Mesodermal cell (in vitro differentiated cells): Measurements from ENCODE around the gene GADL1.
A peak's percentile ranks its signal among the peaks of the same experiment; 100 is the strongest.

ENCODE experiments used
- H3K27ac ChIP-seq: 2 replicates; pipeline ENCODE4 v1.7.0; 2013; ENCODE audit warnings: mild to moderate bottlenecking, low read depth, low read length, moderate library complexity; ENCODE audit not compliant: severe bottlenecking
- H3K36me3 ChIP-seq: 2 replicates; pipeline ENCODE4 v1.7.1; 2013; ENCODE audit warnings: mild to moderate bottlenecking, low read length, moderate library complexity; ENCODE audit not compliant: control insufficient read depth, insufficient read depth
- H3K4me1 ChIP-seq: one replicate; pipeline ENCODE4 v1.7.1; 2013; ENCODE audit warnings: mild to moderate bottlenecking, low read length; ENCODE audit not compliant: insufficient read depth, control insufficient read depth, poor library complexity, severe bottlenecking
- H3K4me3 ChIP-seq: 2 replicates; pipeline ENCODE4 v1.7.0; 2013; ENCODE audit warnings: low read length, control low read depth, mild to moderate bottlenecking; ENCODE audit not compliant: insufficient read depth, poor library complexity, severe bottlenecking; ENCODE audit errors: extremely low read depth
- H3K9me3 ChIP-seq: 2 replicates; pipeline ENCODE4 v1.7.1; 2013; ENCODE audit warnings: mild to moderate bottlenecking, low read length, moderate library complexity; ENCODE audit not compliant: control insufficient read depth
- WGBS, 2 experiments: methylation state at CpG; one replicate each; pipeline ENCODE4 v1.1.5; 2013; ENCODE audit warnings: missing lambda C conversion rate in 2 of 2; ENCODE audit not compliant: insufficient coverage in 2 of 2; 5-methylcytosine and 5-hydroxymethylcytosine counted together

The GADL1 gene

DNA sequence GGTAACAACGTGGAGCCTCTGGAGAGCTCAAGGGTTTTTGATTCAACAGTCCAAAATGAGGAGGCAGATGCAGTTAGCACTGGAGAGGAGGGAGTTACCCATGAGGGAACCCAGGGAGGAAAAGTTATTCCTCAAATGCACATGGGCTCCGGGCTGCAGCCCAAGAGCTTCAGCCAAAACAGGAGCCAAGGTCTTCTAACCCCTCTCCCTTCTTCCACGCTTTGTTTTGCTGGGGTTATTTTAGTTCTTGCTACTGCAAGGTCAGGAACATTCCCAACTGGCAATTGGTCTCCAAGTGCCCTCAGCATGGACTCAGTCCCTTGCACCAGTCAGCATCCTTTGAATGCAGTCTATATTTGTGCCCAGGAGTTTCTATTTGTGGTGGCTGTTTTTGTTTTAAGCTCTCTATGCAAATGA, 198.1 kb downstream of the GADL1 start:
- Histone ChIP-seq H3K9me3 (peaks cover 1% of the 10 kb centered on the region), H3K36me3 (peaks cover 39% of the 10 kb centered on the region), H3K4me3 (no peak overlapping the region), H3K4me1 (peaks cover 5% of the 10 kb centered on the region), H3K27ac (no peak overlapping the region)
- WGBS, 2 experiments: 38 to 90% methylated on average over 1 to 2 of the region's 3 CpGs

DNA sequence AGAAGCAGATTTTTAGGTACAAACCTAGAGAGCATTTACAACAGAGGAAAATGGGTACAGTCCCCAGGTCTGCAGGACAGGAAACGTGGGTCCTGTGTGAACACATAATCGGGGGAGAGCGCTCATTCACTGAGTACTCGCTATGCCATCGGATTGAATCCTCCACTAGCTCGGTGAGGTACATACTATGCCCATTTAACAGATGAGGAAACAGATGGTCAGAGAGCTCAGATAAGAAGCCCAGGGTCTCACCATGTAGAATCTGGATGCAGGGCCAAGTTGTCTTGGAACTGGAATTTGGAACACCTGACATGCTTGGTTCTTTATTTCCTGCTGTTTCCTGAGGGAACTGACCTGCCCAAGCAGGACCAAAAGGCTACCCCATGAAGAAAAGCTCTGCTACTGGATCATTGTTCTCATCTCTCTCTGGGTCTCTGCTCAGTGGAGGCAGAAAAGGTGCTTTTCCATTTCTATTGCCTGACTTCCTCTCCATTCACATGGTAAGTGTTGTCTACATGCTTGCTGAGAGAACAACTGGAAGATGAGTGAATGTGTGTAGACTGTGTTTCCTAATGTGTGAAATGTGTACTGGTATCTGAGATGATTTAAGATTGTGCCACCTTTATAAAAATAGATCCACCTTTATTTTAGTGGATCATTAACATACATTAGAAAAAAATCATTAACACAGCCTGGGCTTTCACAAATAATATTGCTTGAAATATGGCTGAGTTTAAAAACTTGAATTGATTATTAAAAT, 199.0 kb downstream of the GADL1 start:
- no peaks in the 10 kb centered on the region for H3K9me3 ChIP-seq
- WGBS, 2 experiments: 90 to 94% methylated on average over 6 of the region's 6 CpGs
- peaks cover 49% of the 10 kb centered on the region for H3K36me3 ChIP-seq
- H3K4me1 ChIP-seq: peaks cover 5% of the 10 kb centered on the region
- H3K4me3 ChIP-seq: no peak overlapping the region
- H3K27ac ChIP-seq: no peak overlapping the region

DNA sequence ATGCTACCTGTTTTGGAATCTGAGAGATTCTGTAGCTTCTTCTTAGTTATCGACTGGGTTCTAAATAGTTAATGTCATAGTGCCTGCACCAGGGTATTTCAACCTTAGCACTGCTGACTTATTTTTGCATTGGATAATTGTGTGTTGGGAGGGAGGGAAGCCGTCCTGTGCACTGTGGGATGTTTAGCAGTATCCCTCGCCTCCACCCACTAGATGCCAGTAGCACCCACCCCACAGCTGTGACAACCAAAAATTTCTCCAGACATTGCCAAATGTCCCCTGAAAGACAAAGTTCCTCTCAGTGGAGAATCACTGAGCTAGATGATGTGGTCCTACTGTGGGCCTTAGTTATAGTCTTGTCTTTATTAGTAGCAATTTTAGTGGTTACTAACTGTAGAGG, 199.8 kb downstream of the GADL1 start:
- H3K36me3 ChIP-seq: peaks cover 57% of the 10 kb centered on the region
- WGBS, 2 experiments: no CpG with 5 or more reads among the region's 3 CpGs

DNA sequence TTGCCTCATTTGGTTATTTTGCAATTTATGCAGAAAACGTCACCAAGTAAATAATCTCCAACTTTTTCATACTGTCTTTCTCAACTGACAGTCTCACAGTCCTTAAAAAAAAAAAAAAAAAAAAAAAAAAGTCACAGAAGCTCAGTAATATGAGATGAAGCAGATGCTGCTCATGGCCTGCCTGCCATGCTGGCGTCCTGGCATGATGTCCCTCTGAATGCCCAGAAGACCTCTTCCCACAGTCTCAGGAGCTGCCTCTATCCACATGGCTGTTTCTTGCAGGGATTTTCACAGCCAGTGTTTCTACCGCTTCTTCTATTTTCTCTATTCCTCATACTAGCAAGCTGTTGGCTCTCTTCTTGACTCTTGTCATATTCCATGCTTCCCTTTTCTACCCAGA, 200.3 kb downstream of the GADL1 start:
- Histone ChIP-seq H3K27ac (no peak overlapping the region), H3K4me3 (no peak overlapping the region), H3K9me3 (no peaks in the 10 kb centered on the region), H3K36me3 (peaks cover 62% of the 10 kb centered on the region), H3K4me1 (peaks cover 11% of the 10 kb centered on the region)
- whole genome bisulfite sequencing, 2 experiments: 60 to 88% methylated on average over 2 of the region's 3 CpGs

More for the DNA sequence above, 199.8 kb downstream of the GADL1 start:
- no peak overlapping the region for H3K4me3 ChIP-seq
- no peaks in the 10 kb centered on the region for H3K9me3 ChIP-seq
- H3K27ac ChIP-seq: no peak overlapping the region
- H3K4me1 ChIP-seq: peaks cover 6% of the 10 kb centered on the region

DNA sequence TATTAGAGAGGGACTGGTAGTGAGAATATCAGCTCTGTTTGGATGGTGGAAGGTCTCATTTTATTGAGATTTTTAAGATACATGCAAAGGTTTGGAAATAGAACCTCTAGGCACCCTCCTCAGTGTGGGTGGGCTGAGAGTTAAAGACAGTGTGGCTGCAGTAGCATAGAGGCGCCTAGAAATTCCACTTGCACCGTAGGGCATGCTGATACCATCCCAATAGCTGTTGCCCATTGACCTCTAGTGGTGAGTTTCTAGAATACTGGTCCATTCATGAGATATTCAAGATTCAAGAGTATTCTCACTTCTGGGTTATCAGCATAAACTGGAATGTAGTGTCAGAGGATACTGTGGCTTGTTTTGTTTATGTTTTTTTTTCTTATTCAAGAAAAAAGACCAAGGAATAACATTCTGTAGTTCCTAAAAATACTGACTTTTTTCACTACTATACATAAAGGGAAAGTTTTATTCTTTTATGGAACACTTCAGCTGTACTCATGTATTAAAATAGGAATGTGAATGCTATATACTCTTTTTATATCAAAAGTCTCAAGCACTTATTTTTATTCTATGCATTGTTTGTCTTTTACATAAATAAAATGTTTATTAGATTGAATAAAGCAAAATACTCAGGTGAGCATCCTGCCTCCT, 200.9 kb downstream of the GADL1 start:
- WGBS, 2 experiments: 0% methylated on average over 2 of the region's 2 CpGs
- Histone ChIP-seq H3K4me3 (no peak overlapping the region), H3K9me3 (no peaks in the 10 kb centered on the region), H3K27ac (no peak overlapping the region), H3K4me1 (peaks cover 17% of the 10 kb centered on the region), H3K36me3 (peaks cover 66% of the 10 kb centered on the region)

DNA sequence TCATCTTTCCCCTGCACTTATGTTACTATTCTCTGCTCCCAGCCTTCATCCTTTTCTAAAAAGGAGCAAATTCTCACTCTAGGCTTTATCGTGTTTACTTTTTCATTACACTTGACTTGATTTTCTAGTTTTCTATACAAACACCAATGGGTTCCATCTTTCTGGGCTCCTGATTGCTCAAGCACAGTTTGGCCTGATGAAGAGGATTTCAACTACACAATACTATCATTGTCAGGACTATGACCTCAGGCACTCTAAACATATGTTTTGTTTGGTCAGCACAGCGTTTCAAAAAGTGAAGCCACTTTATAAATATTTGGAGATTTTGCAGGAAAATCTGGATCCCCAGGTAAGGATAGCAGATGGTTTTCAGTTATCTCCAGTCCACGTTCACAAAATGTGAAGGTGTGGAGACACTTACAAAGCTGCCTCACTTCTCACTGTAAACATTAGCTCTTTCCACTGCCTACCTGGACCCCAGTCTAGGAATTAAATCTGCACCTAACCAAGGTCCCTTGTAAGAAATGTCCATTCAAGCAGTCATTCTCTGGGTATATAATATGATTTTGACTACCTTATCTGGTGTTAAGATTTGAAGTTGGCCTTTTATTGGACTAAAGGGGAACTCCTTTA, 201.8 kb downstream of the GADL1 start:
- 86 to 88% methylated on average over 2 to 3 of the region's 3 CpGs for WGBS, 2 experiments

GRCh38 chr3:30691944-30692343, 202.5 kb downstream of the GADL1 start:
- Histone ChIP-seq H3K36me3 (peaks cover 78% of the 10 kb centered on the region), H3K9me3 (no peaks in the 10 kb centered on the region), H3K4me1 (peaks cover 29% of the 10 kb centered on the region), H3K4me3 (no peak overlapping the region), H3K27ac (no peak overlapping the region)
- 100% methylated on average over 1 of the region's 1 CpG; no CpG with 5 or more reads in 1 of the 2 experiments for WGBS, 2 experiments

More for the DNA sequence above, 201.8 kb downstream of the GADL1 start:
- H3K27ac ChIP-seq: no peak overlapping the region
- peaks cover 72% of the 10 kb centered on the region for H3K36me3 ChIP-seq
- H3K9me3 ChIP-seq: no peaks in the 10 kb centered on the region
- peaks cover 26% of the 10 kb centered on the region for H3K4me1 ChIP-seq
- H3K4me3 ChIP-seq: no peak overlapping the region

DNA sequence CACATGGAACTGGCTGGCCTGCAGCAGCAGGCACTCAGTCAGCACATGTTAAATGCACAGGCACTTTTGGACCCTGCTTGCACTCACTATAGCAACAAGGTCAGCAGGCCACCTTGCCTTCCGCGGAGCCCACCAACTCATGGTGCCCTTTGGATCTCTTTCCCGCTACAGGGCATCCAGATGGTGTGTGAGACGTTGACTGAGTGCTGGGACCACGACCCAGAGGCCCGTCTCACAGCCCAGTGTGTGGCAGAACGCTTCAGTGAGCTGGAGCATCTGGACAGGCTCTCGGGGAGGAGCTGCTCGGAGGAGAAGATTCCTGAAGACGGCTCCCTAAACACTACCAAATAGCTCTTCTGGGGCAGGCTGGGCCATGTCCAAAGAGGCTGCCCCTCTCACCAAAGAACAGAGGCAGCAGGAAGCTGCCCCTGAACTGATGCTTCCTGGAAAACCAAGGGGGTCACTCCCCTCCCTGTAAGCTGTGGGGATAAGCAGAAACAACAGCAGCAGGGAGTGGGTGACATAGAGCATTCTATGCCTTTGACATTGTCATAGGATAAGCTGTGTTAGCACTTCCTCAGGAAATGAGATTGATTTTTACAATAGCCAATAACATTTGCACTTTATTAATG, 203.1 kb downstream of the GADL1 start:
- peaks cover 31% of the 10 kb centered on the region for H3K4me1 ChIP-seq
- no peak overlapping the region for H3K4me3 ChIP-seq
- WGBS, 2 experiments: 91 to 99% methylated on average over 8 to 10 of the region's 10 CpGs
- no peaks in the 10 kb centered on the region for H3K9me3 ChIP-seq
- peaks cover 83% of the 10 kb centered on the region for H3K36me3 ChIP-seq
- H3K27ac ChIP-seq: peak overlapping the region; percentile 24

GRCh38 chr3:30690199-30690598, 204.3 kb downstream of the GADL1 start:
- 100% methylated on average over 2 of the region's 2 CpGs; no CpG with 5 or more reads in 1 of the 2 experiments for WGBS, 2 experiments

GRCh38 chr3:30688776-30689641, 205.5 kb downstream of the GADL1 start:
- peaks cover 32% of the 10 kb centered on the region for H3K4me1 ChIP-seq
- peak overlapping the region; percentile 77 for H3K27ac ChIP-seq
- peaks cover 87% of the 10 kb centered on the region for H3K36me3 ChIP-seq
- H3K9me3 ChIP-seq: no peaks in the 10 kb centered on the region
- H3K4me3 ChIP-seq: no peak overlapping the region
- 76 to 88% methylated on average over 8 of the region's 10 CpGs for WGBS, 2 experiments

More at GRCh38 chr3:30690199-30690598, 204.3 kb downstream of the GADL1 start:
- Histone ChIP-seq H3K27ac (no peak overlapping the region), H3K4me3 (no peak overlapping the region), H3K36me3 (peaks cover 89% of the 10 kb centered on the region), H3K4me1 (peaks cover 31% of the 10 kb centered on the region), H3K9me3 (no peaks in the 10 kb centered on the region)
